Breast epithelium (tissue), 4 donors: ENCODE data around the gene ADD2. TPM values are rescaled to one million over a fixed set of nuclear protein-coding genes. Genes with fewer than 3 reads are reported as not detected.

ENCODE experiments used
- DNase-seq, 2 donors: peaks; one replicate each; pipeline ENCODE4 v3.0.0-alpha.2; 2019; ENCODE audit warnings: low spot score in 2 of 2
- H3K27ac ChIP-seq, 2 donors: fragments of 200-600 bp; sonication (generic) in 1 of 2; one replicate each; pipeline ENCODE4 v1.5.1; 2016 to 2019; ENCODE audit warnings: mild to moderate bottlenecking in 1 of 2
- H3K27me3 ChIP-seq, 2 donors: fragments of 200-600 bp; sonication (generic) in 1 of 2; one replicate each; pipeline versions ENCODE4 v1.5.1 to v1.6.0; 2017 to 2019; ENCODE audit warnings: control low read depth in 1 of 2, mild to moderate bottlenecking in 1 of 2
- H3K36me3 ChIP-seq: fragments of 200-600 bp; one replicate; pipeline ENCODE4 v1.5.1; 2019
- H3K4me1 ChIP-seq, 2 donors: fragments of 200-600 bp; sonication (generic); one replicate each; pipeline ENCODE4 v1.5.1; 2016 to 2019; ENCODE audit warnings: control low read depth in 1 of 2
- H3K4me3 ChIP-seq, 3 donors: fragments of 200-600 bp; sonication (generic); 1 replicate in 2 of 3; 2 replicates in 1 of 3; pipeline ENCODE4 v1.5.1; 2016 to 2019; ENCODE audit warnings: mild to moderate bottlenecking in 3 of 3, moderate library complexity in 2 of 3
- H3K9me3 ChIP-seq, 2 donors: fragments of 200-600 bp; sonication (generic) in 1 of 2; one replicate each; pipeline ENCODE4 v1.5.1; 2016 to 2019; ENCODE audit warnings: control low read depth in 1 of 2
- CTCF ChIP-seq, 3 donors: fragments of 450-650 bp; IDR thresholded peaks; one replicate each; pipeline ENCODE4 v1.5.1; 2016 to 2017; ENCODE audit warnings: antibody characterized with exemption in 3 of 3, mild to moderate bottlenecking in 3 of 3, moderate library complexity in 3 of 3
- POLR2A ChIP-seq: fragments of 450-650 bp; IDR thresholded peaks from one replicate; pipeline ENCODE4 v1.6.1; 2016; ENCODE audit warnings: antibody characterized with exemption, mild to moderate bottlenecking, moderate library complexity
- POLR2AphosphoS5 ChIP-seq, 3 donors: sonication (generic); formaldehyde crosslinking; IDR thresholded peaks; one replicate each; pipeline ENCODE4 v1.6.1; 2017; ENCODE audit warnings: antibody characterized with exemption in 3 of 3
- intact Hi-C: fragments of 100-400 bp; cut with DNase I; formaldehyde crosslinking; loops from one replicate; pipeline ENCODE4 v1.15.1; 2023; ENCODE audit warnings: low total_unique reads
- total RNA-seq, 3 donors: library from RNA; depleted of rRNA; stranded (reverse); fragments of >200 nt; gene quantifications; one replicate each; pipeline ENCODE4 v1.1.0, GENCODE V29; 2016

Gene ADD2
- total RNA-seq, 3 donors from 2014 or later, result 1.3 to 2.3 (median 1.9) TPM

DNA sequence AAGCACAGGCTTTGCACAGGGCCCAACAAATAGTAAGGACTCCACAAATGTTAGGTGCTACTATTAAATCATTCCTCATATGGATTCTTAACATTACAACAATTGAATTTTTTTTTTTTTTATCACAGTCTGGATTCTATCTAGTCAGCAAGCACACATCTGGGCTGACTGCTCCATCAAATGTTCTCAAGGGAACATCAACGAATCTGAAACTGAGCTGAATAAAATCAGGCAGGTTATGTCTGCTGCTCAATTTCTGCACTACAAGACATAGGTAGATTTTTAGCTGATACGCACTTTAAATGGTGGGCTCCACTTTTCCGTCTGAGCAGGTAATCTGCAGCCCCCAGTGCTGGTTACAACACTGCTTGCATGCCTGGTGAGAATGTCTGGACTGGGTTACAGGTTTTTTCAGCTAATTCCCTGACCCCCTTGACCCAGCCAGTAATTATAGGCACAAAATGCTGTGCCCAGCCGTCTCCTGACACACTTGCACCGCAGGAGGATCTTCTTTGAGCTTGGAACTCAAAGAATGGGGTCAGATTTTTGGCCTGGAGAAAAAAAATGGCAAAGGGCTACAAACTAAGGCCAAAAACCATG, 44.6 kb downstream of the ADD2 start:
- Histone ChIP-seq H3K4me3 (no peak overlapping the region), H3K9me3 (no peaks in the 10 kb centered on the region), H3K36me3 (no peaks in the 10 kb centered on the region), H3K4me1 (no peaks in the 10 kb centered on the region), H3K27ac (no peak overlapping the region), H3K27me3 (no peaks in the 10 kb centered on the region)
- intact Hi-C loops, result no loop called here
- DNase-seq, result no peak
- TF ChIP-seq POLR2A (no peak), CTCF (IDR thresholded peaks at IDR 0.05) (no peak), POLR2AphosphoS5 (IDR thresholded peaks at IDR 0.05) (no peak)

- Histone ChIP-seq H3K27me3 (no peaks in the 10 kb centered on the region), H3K36me3 (no peaks in the 10 kb centered on the region), H3K4me3 (no peak overlapping the region), H3K9me3 (no peaks in the 10 kb centered on the region), H3K4me1 (no peaks in the 10 kb centered on the region), H3K27ac (no peak overlapping the region)
- TF ChIP-seq POLR2AphosphoS5 (IDR thresholded peaks at IDR 0.05) (no peak), CTCF (IDR thresholded peaks at IDR 0.05) (no peak), POLR2A (no peak)
- intact Hi-C loops, result no loop called here
- no peak for DNase-seq
Measured at GRCh38 chr2:70720124-70720523, 47.9 kb downstream of the ADD2 start.

DNA sequence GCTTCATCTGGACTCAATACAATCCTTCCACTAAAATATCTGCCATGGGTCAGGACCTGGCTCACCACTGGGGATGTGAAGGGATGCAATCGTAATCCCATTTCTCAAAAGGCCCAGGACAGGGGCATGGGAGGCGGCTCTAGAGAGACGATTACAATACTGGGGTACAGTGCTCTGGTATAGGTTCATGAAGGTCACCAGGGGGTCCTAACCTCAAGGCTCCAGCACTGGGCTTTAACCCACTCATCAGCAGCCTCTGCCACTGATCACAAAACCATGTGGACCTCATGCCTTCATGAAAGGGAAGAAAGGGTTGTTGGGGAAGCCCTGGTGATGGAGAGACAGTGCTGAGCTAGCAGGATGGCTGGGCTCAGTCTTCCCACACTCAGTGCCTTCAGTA, 48.8 kb downstream of the ADD2 start:
- Histone ChIP-seq H3K9me3 (no peaks in the 10 kb centered on the region), H3K36me3 (no peaks in the 10 kb centered on the region), H3K27me3 (no peaks in the 10 kb centered on the region), H3K4me3 (no peak overlapping the region), H3K27ac (no peak overlapping the region), H3K4me1 (no peaks in the 10 kb centered on the region)
- intact Hi-C loops, result no loop called here
- DNase-seq, result no peak
- TF ChIP-seq POLR2A (no peak), CTCF (IDR thresholded peaks at IDR 0.05) (no peak), POLR2AphosphoS5 (IDR thresholded peaks at IDR 0.05) (no peak)

GRCh38 chr2:70718736-70719135, 49.3 kb downstream of the ADD2 start:
- Histone ChIP-seq H3K4me1 (no peaks in the 10 kb centered on the region), H3K27ac (no peak overlapping the region), H3K4me3 (no peak overlapping the region), H3K27me3 (no peaks in the 10 kb centered on the region), H3K36me3 (no peaks in the 10 kb centered on the region), H3K9me3 (no peaks in the 10 kb centered on the region)
- no peak for DNase-seq
- intact Hi-C loops, result no loop called here
- no peak for TF ChIP-seq POLR2A
- TF ChIP-seq CTCF (IDR thresholded peaks at IDR 0.05), result no peak
- no peak for TF ChIP-seq POLR2AphosphoS5 (IDR thresholded peaks at IDR 0.05)

DNA sequence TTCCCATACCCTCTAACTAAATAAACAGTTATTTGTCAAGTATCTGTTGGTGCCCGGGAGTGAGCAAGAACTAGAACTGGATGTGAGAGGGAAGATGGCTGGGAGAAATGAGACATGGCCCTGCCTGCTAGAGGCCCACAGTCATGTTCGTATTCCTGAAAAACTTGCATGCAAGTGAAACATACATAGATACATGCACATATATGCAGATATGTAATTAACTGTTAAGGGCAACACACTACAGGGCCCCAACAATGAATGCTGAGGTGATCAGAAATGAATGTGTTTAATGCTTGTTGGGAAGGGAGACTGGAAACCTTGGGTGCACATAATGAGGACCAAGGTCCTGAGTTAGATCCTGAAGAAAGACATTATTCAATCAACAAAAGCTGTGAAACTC, 49.8 kb downstream of the ADD2 start:
- TF ChIP-seq POLR2A, result no peak
- TF ChIP-seq CTCF (IDR thresholded peaks at IDR 0.05), result no peak
- TF ChIP-seq POLR2AphosphoS5 (IDR thresholded peaks at IDR 0.05), result no peak
- H3K27me3 ChIP-seq, result no peaks in the 10 kb centered on the region
- H3K36me3 ChIP-seq, result no peaks in the 10 kb centered on the region
- no peak overlapping the region for H3K27ac ChIP-seq
- H3K9me3 ChIP-seq, result no peaks in the 10 kb centered on the region
- no peaks in the 10 kb centered on the region for H3K4me1 ChIP-seq
- no peak overlapping the region for H3K4me3 ChIP-seq
- DNase-seq, result no peak
- intact Hi-C loops, result no loop called here
